Measurements from ENCODE around the gene BTBD16. TPM values are rescaled to one million over a fixed set of nuclear protein-coding genes. Genes with fewer than 3 reads are reported as not detected.
A peak's percentile ranks its signal among the peaks of the same experiment; 100 is the strongest.

Gene BTBD16
- total RNA-seq, 4 donors from 2014 or later, result not detected

GRCh38 chr10:122264436-122264835 lies 6.7 kb upstream of the BTBD16 start:
- no peak for TF ChIP-seq CTCF (IDR thresholded peaks at IDR 0.05)
- TF ChIP-seq POLR2A (IDR thresholded peaks at IDR 0.05), result no peak
- Histone ChIP-seq H3K36me3 (peaks cover 0 to 70% (median 0%) of the 10 kb centered on the region in 3 donors), H3K27me3 (no peaks in the 10 kb centered on the region), H3K4me1 (peaks cover 0 to 12% (median 0%) of the 10 kb centered on the region in 3 donors), H3K9me3 (peaks cover 0 to 4% (median 0%) of the 10 kb centered on the region in 3 donors), H3K4me3 (no peak overlapping the region), H3K27ac (no peak overlapping the region)
- intact Hi-C loops (cut with DNase I), result no loop called here
- no peak for DNase-seq
- WGBS, 2 donors, result 83 to 94% methylated on average over 1 of the region's 1 CpG

- H3K27ac ChIP-seq, result no peak overlapping the region
- H3K36me3 ChIP-seq, result peaks cover 0 to 70% (median 0%) of the 10 kb centered on the region in 3 donors
- no peak for TF ChIP-seq CTCF (IDR thresholded peaks at IDR 0.05)
- no peak for TF ChIP-seq POLR2A (IDR thresholded peaks at IDR 0.05)
- H3K4me1 ChIP-seq, result peaks cover 0 to 12% (median 0%) of the 10 kb centered on the region in 3 donors
- WGBS, 2 donors, result 93% methylated on average over 2 to 8 of the region's 8 CpGs
- no peaks in the 10 kb centered on the region for H3K27me3 ChIP-seq
- intact Hi-C loops (cut with DNase I), result no loop called here
- no peak for DNase-seq
- peaks cover 0 to 4% (median 0%) of the 10 kb centered on the region in 3 donors for H3K9me3 ChIP-seq
- no peak overlapping the region for H3K4me3 ChIP-seq
Observed at GRCh38 chr10:122264931-122265330, 6.2 kb upstream of the BTBD16 start.

GRCh38 chr10:122265896-122266295 lies 5.2 kb upstream of the BTBD16 start:
- 82 to 89% methylated on average over 6 of the region's 6 CpGs for WGBS, 2 donors
- no peak for DNase-seq
- TF ChIP-seq CTCF (IDR thresholded peaks at IDR 0.05), result no peak
- no peak for TF ChIP-seq POLR2A (IDR thresholded peaks at IDR 0.05)
- Histone ChIP-seq H3K27ac (no peak overlapping the region), H3K4me1 (peaks cover 0 to 12% (median 0%) of the 10 kb centered on the region in 3 donors), H3K9me3 (peaks cover 0 to 4% (median 0%) of the 10 kb centered on the region in 3 donors), H3K4me3 (no peak overlapping the region), H3K36me3 (peaks cover 0 to 72% (median 0%) of the 10 kb centered on the region in 3 donors), H3K27me3 (no peaks in the 10 kb centered on the region)
- intact Hi-C loops (cut with DNase I), result no loop called here

GRCh38 chr10:122267849-122268737 lies 3.0 kb upstream of the BTBD16 start:
- WGBS, 2 donors, result 43 to 61% methylated on average over 4 to 8 of the region's 14 CpGs
- TF ChIP-seq CTCF (IDR thresholded peaks at IDR 0.05) (peak; percentile 30 to 94 (median 82)), POLR2A (IDR thresholded peaks at IDR 0.05) (no peak)
- Histone ChIP-seq H3K4me1 (peaks cover 0 to 12% (median 0%) of the 10 kb centered on the region in 3 donors), H3K27ac (no peak overlapping the region), H3K36me3 (peaks cover 0 to 62% (median 0%) of the 10 kb centered on the region in 3 donors), H3K9me3 (no peaks in the 10 kb centered on the region), H3K4me3 (no peak overlapping the region), H3K27me3 (no peaks in the 10 kb centered on the region)
- intact Hi-C loops (cut with DNase I), result no loop called here
- no peak for DNase-seq

GRCh38 chr10:122269059-122269687 lies 1.9 kb upstream of the BTBD16 start:
- intact Hi-C loops (cut with DNase I), result no loop called here
- Histone ChIP-seq H3K27ac (no peak overlapping the region), H3K36me3 (peaks cover 0 to 60% (median 0%) of the 10 kb centered on the region in 3 donors), H3K9me3 (no peaks in the 10 kb centered on the region), H3K27me3 (no peaks in the 10 kb centered on the region), H3K4me3 (no peak overlapping the region), H3K4me1 (peaks cover 0 to 7% (median 0%) of the 10 kb centered on the region in 3 donors)
- 82 to 90% methylated on average over 9 to 10 of the region's 10 CpGs for WGBS, 2 donors
- no peak for DNase-seq
- TF ChIP-seq CTCF (IDR thresholded peaks at IDR 0.05), result no peak
- no peak for TF ChIP-seq POLR2A (IDR thresholded peaks at IDR 0.05)
